Measurements from ENCODE around the gene TAF1C. TPM values are rescaled to one million over a fixed set of nuclear protein-coding genes. Genes with fewer than 3 reads are reported as not detected.

Gene TAF1C
- total and polyA plus RNA-seq, 2 of the 4 experiments (the other 2 are of a cell fraction): 7.3 to 35.5 TPM

DNA sequence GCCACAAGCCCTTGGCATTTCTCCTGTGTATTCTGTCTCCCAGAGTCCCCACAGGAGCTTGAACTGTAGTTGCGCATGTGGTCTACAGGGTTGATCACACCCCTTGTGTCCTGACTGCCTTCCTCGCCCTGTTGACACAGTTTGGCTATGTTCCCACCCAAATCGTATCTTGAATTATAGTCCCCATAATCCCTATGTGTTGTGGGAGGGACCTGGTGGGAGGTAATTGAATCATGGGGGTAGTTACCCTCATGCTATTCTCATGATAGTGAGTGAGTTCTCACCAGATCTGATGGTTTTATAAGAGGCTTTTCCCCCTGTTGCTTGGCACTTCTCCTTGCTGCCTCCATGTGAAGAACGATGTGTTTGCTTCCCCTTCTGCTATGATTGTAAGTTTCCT lies 25.3 kb upstream of the TAF1C start:
- H3K56ac ChIP-seq (ENCODE audit: extremely low read depth, insufficient read depth, low read length): no peak overlapping the region
- no peak overlapping the region for H4K8ac ChIP-seq (ENCODE audit: low read depth in 2 of 2, low read length in 2 of 2)
- BruUV-seq (replicated peaks): no TSS peak
- POLR2A ChIA-PET (ENCODE audit: unreplicated experiment): no interaction called here
- H3K18ac ChIP-seq (ENCODE audit: low read depth, low read length): no peak overlapping the region
- no peak overlapping the region for H2AK5ac ChIP-seq (ENCODE audit: low read depth, low read length)
- no peak for TF ChIP-seq MAFK (IDR thresholded peaks at IDR 0.05; ENCODE audit: low read depth, low read length)
- TF ChIP-seq SMC3 (IDR thresholded peaks at IDR 0.05; ENCODE audit: low read depth, low read length): no peak
- no peak for TF ChIP-seq CHD1 (IDR thresholded peaks at IDR 0.05; ENCODE audit: low read depth, low read length)
- TF ChIP-seq CEBPB (IDR thresholded peaks at IDR 0.05; ENCODE audit: low read depth, low read length): no peak
- TF ChIP-seq RCOR1 (IDR thresholded peaks at IDR 0.05; ENCODE audit: insufficient replicate concordance, low read length): no peak
- TF ChIP-seq, protein P1, sequence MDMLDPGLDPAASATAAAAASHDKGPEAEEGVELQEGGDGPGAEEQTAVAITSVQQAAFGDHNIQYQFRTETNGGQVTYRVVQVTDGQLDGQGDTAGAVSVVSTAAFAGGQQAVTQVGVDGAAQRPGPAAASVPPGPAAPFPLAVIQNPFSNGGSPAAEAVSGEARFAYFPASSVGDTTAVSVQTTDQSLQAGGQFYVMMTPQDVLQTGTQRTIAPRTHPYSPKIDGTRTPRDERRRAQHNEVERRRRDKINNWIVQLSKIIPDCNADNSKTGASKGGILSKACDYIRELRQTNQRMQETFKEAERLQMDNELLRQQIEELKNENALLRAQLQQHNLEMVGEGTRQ (IDR thresholded peaks at IDR 0.05; ENCODE audit: low read depth, low read length): no peak
- TF ChIP-seq RAD21 (IDR thresholded peaks at IDR 0.05; ENCODE audit: low read length): no peak
- no peak for TF ChIP-seq NFE2L2 (IDR thresholded peaks at IDR 0.05; ENCODE audit: low read depth, low read length)
- TF ChIP-seq, protein P2, sequence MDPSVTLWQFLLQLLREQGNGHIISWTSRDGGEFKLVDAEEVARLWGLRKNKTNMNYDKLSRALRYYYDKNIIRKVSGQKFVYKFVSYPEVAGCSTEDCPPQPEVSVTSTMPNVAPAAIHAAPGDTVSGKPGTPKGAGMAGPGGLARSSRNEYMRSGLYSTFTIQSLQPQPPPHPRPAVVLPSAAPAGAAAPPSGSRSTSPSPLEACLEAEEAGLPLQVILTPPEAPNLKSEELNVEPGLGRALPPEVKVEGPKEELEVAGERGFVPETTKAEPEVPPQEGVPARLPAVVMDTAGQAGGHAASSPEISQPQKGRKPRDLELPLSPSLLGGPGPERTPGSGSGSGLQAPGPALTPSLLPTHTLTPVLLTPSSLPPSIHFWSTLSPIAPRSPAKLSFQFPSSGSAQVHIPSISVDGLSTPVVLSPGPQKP (IDR thresholded peaks at IDR 0.05; ENCODE audit: borderline replicate concordance, low read depth, low read length): no peak
- TF ChIP-seq MXI1 (IDR thresholded peaks at IDR 0.05; ENCODE audit: borderline replicate concordance, low read depth, low read length): no peak
- no peak for TF ChIP-seq RFX5 (IDR thresholded peaks at IDR 0.05; ENCODE audit: low read depth, low read length)
- no peak for TF ChIP-seq BHLHE40 (IDR thresholded peaks at IDR 0.05; ENCODE audit: low read depth, low read length)
- TF ChIP-seq FOS (IDR thresholded peaks at IDR 0.05; ENCODE audit: low read depth, low read length): no peak
- TF ChIP-seq, protein P3, sequence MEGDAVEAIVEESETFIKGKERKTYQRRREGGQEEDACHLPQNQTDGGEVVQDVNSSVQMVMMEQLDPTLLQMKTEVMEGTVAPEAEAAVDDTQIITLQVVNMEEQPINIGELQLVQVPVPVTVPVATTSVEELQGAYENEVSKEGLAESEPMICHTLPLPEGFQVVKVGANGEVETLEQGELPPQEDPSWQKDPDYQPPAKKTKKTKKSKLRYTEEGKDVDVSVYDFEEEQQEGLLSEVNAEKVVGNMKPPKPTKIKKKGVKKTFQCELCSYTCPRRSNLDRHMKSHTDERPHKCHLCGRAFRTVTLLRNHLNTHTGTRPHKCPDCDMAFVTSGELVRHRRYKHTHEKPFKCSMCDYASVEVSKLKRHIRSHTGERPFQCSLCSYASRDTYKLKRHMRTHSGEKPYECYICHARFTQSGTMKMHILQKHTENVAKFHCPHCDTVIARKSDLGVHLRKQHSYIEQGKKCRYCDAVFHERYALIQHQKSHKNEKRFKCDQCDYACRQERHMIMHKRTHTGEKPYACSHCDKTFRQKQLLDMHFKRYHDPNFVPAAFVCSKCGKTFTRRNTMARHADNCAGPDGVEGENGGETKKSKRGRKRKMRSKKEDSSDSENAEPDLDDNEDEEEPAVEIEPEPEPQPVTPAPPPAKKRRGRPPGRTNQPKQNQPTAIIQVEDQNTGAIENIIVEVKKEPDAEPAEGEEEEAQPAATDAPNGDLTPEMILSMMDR (conservative IDR thresholded peaks at IDR 0.05; ENCODE audit: low read depth, low read length): no peak
- TF ChIP-seq MAZ (IDR thresholded peaks at IDR 0.05; ENCODE audit: borderline replicate concordance, low read depth, low read length): no peak
- no peak for TF ChIP-seq POLR2A (IDR thresholded peaks at IDR 0.05; ENCODE audit: low read depth, low read length)
- H3K14ac ChIP-seq (replicated peaks; ENCODE audit: low read depth, low read length): no peak overlapping the region
- no peak overlapping the region for H3K23ac ChIP-seq (ENCODE audit: low read depth, low read length)
- no peak overlapping the region for H3K4ac ChIP-seq (ENCODE audit: low read depth, low read length)
- in situ Hi-C loops (cut with MboI; ENCODE audit: low sequenced_read_pairs): no loop called here
- H3K4me2 ChIP-seq (ENCODE audit: low read depth, low read length): no peak overlapping the region
- no peaks in the 10 kb centered on the region for H3K79me1 ChIP-seq (ENCODE audit: low read depth in 1 of 2, low read length in 2 of 2)
- H2BK15ac ChIP-seq (ENCODE audit: low read depth, low read length): no peak overlapping the region
- no peak overlapping the region for H2AK9ac ChIP-seq (replicated peaks; ENCODE audit: low read depth, low read length, poor library complexity)
- no peak overlapping the region for H3K4me3 ChIP-seq (ENCODE audit: insufficient read depth, low read depth, low read length)
- no peaks in the 10 kb centered on the region for H3K36me3 ChIP-seq (ENCODE audit: control insufficient read depth, insufficient read depth, low read length)
- peaks cover 2% of the 10 kb centered on the region; the same call in 1 of the 2 replicates for H3K9me3 ChIP-seq (ENCODE audit: control insufficient read depth, insufficient read depth, low read length)
- DNase-seq (no peak), ATAC-seq (ENCODE audit: low read depth) (no peak)
- intact Hi-C loops (cut with micrococcal nuclease): no loop called here
- no peaks in the 10 kb centered on the region for H4K20me1 ChIP-seq (ENCODE audit: insufficient read depth, low read length)
- CTCF ChIA-PET: no interaction called here
- no peak overlapping the region for H2BK120ac ChIP-seq (ENCODE audit: low read depth, low read length)
- H3K27me3 ChIP-seq (ENCODE audit: control insufficient read depth, insufficient read depth, low read length): peaks cover 36% of the 10 kb centered on the region
- H3K9ac ChIP-seq (ENCODE audit: low read depth, low read length): no peak overlapping the region
- H2BK5ac ChIP-seq (ENCODE audit: low read depth, low read length, poor library complexity, severe bottlenecking): no peak overlapping the region
- dilution Hi-C loops (cut with HindIII; ENCODE audit: low sequenced_read_pairs, unreplicated experiment): no loop called here
- H3K4me1 ChIP-seq (ENCODE audit: control insufficient read depth, insufficient read depth, low read length): no peaks in the 10 kb centered on the region
- H3K27ac ChIP-seq (ENCODE audit: insufficient read depth, low read length): no peak overlapping the region
- WGBS, 2 experiments (ENCODE audit: extremely low coverage in 2 of 2, insufficient read length in 1 of 2): 100% methylated on average over 1 of the region's 4 CpGs; no CpG with 5 or more reads in 1 of the 2 experiments
- no peak overlapping the region for H2AFZ ChIP-seq (replicated peaks; ENCODE audit: low read length, poor library complexity)
- H4K91ac ChIP-seq (ENCODE audit: insufficient read depth, low read depth, low read length): no peak overlapping the region
- H2BK20ac ChIP-seq (ENCODE audit: low read depth, low read length): no peak overlapping the region
- no peak overlapping the region for H4K5ac ChIP-seq (ENCODE audit: low read depth, low read length)
- H3K9me1 ChIP-seq (ENCODE audit: insufficient read depth, low read length): no peaks in the 10 kb centered on the region
